ENCODE results near the gene CCN5.
A peak's percentile ranks its signal among the peaks of the same experiment; 100 is the strongest.
"Not testable (repeated sequence)": the region's sequence is repeated elsewhere in the genome, so short reads cannot be mapped to it uniquely, and the experiment has no call there.

CCN5 gene

GRCh38 chr20:44695674-44696300 lies 19.4 kb upstream of the CCN5 start:
- DNase-seq, result no peak

DNA sequence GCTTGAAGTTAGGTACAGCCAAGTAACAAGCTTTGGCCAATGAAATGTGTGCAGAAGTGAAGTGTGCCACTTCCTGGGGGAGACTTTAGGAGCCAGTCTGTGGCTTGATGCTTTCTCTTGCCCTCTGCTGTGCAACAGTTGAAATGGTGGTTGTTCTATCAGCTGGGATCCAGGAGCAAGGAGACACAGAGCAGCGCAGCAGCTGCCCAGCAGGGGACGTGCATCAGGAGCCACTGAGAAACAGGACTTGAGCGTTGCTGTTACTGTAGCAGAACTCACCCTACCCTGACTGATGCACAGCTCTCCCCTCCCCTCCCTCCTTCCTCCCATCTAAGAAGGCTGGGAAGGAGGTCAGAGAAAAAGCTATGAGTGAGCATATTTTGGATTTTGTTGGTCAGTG lies 18.9 kb upstream of the CCN5 start:
- no peak for DNase-seq

DNA sequence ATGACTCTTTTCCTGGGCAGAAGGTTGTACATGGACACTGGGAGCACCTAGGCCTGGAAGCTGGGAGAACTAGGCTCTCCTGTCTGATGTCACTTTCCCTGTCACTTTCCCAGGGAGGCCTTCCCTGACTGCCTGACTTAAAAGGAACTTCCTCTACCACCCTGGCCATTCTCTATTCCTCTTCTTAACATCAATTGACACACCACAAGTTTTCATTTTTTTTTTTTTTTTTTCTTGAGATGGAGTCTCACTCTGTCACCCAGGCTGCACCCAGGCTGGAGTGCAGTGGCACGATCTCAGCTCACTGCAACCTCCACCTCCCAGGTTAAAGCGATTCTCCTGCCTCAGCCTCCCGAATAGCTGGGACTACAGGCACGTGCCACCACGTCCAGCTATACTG lies 18.1 kb upstream of the CCN5 start:
- not testable (repeated sequence) for DNase-seq

DNA sequence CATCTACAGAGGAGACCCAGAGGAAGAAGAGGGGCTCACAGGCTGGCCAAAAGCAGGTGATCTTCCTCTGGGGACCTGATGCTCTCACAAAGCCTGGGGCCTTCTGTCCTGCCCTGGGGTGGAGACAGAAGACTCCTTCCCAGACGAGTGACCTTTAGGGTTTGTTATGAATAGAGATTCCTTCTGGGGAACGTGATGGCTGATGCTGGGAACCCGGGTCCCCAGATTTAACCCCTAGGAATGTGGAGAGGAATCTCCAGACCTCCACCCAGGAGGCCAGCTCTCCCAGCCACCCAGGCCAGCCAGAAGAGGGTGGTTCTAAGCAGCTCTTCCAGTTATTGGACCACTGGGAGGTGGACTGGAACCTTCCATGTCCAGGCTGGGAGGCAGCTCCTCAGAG lies 16.8 kb upstream of the CCN5 start:
- no peak for DNase-seq

- DNase-seq, result no peak
These were observed 14.9 kb upstream of the CCN5 start for GRCh38 chr20:44700306-44700705.

GRCh38 chr20:44701118-44701857 lies 13.9 kb upstream of the CCN5 start:
- DNase-seq, result no peak

DNA sequence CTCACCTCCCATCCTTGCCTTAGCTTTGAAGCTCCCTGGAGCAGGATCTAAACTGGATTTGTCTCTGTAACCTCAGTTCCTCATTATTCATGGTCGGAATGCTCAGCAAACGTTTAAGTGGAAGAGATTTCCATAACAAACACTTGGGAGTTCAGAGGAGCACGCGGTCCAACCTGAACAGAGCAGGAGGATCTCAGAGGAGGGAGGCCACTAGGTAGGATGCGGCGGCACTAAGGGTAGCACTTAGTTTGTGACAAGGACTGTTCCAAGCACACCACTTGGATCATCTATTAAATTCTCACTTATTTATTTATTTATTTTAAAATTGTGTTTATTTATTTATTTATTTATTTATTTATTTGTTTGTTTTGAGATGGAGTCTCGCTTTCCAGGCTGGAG lies 13.3 kb upstream of the CCN5 start:
- no peak for DNase-seq

- DNase-seq, result peak in 1 of 2 experiments; percentile 65
These were observed 12.4 kb upstream of the CCN5 start for GRCh38 chr20:44702776-44703175.

DNA sequence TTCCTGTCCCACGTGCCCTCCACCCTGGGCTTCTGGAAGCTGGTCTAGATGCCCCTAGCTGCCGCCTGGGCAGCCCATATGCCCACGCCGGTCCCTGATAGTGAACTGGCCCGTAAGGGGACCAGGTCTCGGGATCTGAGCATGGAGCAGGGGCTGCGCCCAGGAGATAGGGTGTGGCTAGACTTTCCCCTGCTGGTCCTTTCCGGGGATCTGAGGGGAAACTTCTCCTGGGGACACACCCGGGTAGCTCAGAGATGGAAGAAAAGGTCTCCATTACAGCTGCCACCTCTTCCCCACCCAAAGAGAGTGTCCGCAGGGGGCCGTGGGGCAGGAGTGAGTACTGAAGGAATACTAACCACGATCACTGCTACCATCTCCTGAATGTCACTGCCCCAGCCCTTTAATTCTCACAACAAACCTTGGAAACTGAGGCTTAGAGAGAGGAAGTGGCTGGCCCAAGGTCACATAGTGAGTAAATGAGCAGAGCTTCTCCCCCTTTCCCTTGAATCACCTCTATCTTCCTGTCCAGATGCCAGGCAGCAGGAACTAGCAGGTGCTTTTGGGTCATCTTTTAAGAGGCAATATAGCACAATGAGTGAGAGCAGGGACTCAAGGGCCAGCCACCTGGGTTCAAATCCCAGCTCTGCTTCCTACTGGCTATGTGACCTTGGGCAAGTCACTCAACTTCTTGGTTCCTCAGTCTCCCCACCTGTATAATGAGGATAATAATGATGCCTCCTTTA lies 11.8 kb upstream of the CCN5 start:
- DNase-seq, result no peak

GRCh38 chr20:44703956-44704488 lies 11.1 kb upstream of the CCN5 start:
- no peak for DNase-seq

- DNase-seq, result no peak
These were observed 10.6 kb upstream of the CCN5 start for GRCh38 chr20:44704551-44704971.

DNA sequence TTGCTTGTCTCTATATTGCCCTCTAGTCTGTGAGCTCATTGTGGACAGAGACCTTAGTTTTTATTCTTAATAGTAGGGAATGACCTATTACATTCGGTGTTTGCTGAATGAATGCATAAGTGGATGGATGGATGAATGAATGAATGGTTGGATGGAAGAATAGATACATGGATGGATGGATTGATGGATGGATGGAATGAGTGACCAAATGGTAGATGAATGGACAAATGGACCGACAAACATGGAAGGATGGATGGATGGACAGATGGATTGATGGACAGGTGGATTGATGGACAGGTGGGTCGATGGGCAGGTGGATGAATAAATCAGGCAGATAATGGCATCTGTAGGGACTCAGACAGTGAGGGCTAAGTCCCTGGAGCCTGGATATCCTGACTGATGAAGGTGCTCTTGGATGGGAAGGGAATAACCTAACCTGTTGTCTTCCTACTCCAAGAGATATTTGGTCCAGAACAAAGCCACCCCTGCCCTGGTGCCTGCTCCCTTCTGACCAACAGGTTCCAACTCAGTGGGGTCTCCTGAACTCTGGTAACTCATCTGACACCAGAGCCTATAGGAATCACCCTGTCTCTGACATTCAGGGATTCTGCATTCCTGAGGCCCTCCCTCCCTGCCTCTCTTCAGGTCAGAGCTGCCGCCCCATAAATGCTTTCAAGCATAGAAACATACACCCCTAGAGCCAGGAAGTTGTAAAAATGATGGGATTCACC lies 9.6 kb upstream of the CCN5 start:
- no peak for DNase-seq

- DNase-seq, result peak in 1 of 2 experiments; percentile 51
These were observed 8.7 kb upstream of the CCN5 start for GRCh38 chr20:44706301-44707017.

DNA sequence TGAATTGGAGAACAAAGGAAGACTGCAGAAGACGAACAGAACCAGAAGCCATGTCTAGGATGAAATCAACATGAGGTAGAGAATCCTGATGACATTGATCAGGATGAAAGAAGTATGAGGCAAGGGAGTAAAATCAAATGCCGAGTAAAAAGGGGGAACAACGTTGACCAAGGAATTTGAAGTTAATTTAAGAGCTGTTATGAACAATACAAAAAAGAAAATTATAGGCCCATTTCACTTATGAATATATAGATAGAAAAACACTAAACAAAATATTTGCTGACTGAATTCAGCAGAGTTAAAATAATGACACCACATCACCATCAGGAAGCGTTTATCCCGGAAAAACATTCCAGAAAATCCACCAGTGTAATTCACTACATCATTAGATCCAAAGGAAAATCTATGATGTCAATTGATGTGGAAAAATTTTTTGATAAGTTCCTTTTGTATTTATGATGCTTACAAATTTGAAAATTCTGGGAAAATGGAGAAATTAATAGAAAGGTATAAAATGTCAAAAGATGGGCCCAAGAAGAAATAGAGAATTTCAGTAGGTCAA lies 8.1 kb upstream of the CCN5 start:
- no peak for DNase-seq

- no peak for DNase-seq
These were observed 5.8 kb upstream of the CCN5 start for GRCh38 chr20:44709380-44709779.

DNA sequence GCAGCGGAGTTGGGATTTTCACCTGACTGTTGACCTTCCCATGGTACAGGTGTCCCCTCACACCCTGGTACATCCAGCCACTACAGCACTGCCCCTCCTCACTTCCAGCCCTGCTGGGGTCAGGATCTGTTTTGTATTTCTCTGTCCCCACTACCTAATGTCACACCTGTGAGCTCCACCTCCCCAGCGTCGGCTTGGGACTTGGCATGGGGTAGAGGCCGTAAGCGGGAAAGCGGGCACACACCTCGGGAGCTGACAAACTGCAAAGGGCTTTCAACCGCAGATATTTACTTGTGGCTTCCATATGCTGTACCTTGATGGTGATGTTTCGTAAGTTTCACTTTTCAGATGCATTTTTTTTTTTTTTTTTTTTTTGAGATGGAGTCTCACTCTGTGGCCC lies 5.4 kb upstream of the CCN5 start:
- DNase-seq, result no peak

GRCh38 chr20:44711237-44711636 lies 3.9 kb upstream of the CCN5 start:
- DNase-seq, result no peak

- DNase-seq, result no peak
These were observed 968 bp upstream of the CCN5 start for GRCh38 chr20:44714102-44714700.

DNA sequence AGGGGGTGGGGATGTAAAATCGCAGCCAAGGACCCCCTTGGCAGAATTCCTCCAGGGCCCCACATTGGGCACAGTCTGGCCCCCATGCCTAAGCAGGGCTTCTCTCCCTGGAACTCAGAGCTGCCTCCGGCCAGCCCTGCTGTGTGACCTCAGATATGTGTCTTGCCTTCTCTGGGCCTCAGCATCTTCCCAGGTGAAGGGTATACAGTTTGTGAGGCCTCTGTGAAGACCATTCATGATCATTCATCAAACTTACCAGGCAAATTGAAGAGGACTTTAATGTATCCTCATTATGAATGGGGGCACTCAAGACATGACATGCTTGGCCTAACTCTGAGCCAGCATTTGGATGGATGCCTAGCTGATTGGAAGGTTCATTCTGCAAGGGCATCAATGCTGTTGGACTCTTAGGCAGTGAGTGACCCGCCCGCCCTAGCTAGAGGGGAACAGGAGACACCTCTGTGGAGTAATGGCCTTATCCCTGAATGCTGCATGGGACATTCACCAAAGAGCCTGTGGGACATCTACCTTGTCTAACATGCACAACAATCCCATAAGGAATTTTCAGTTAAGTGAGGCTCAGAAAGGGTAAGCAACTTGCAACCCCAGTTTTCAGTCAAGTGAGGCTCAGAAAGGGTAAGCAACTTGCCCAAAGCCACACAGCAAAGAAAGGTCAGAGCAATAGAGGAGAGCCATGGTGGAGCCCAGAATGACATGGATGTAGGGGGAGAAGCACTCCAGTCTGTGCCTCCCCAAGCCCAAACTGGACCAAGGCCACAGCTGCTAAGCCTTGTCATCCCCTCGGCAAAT lies 535 bp downstream of the CCN5 start:
- DNase-seq, result no peak

GRCh38 chr20:44716309-44717106 lies 1.3 kb downstream of the CCN5 start:
- DNase-seq, result peak in 1 of 2 experiments; percentile 22

Measured in NCI-H446 (cell line).